Cortex of kidney (tissue), 1 donor: Measurements from ENCODE around the gene PCDHAC1.
"Not testable (repeated sequence)": the region's sequence is repeated elsewhere in the genome, so short reads cannot be mapped to it uniquely, and the experiment has no call there.

ENCODE experiments used
- DNase-seq: peaks from one replicate; lab custom pipeline; 2025; lab: John Stamatoyannopoulos, UW

Gene PCDHAC1, protein sequence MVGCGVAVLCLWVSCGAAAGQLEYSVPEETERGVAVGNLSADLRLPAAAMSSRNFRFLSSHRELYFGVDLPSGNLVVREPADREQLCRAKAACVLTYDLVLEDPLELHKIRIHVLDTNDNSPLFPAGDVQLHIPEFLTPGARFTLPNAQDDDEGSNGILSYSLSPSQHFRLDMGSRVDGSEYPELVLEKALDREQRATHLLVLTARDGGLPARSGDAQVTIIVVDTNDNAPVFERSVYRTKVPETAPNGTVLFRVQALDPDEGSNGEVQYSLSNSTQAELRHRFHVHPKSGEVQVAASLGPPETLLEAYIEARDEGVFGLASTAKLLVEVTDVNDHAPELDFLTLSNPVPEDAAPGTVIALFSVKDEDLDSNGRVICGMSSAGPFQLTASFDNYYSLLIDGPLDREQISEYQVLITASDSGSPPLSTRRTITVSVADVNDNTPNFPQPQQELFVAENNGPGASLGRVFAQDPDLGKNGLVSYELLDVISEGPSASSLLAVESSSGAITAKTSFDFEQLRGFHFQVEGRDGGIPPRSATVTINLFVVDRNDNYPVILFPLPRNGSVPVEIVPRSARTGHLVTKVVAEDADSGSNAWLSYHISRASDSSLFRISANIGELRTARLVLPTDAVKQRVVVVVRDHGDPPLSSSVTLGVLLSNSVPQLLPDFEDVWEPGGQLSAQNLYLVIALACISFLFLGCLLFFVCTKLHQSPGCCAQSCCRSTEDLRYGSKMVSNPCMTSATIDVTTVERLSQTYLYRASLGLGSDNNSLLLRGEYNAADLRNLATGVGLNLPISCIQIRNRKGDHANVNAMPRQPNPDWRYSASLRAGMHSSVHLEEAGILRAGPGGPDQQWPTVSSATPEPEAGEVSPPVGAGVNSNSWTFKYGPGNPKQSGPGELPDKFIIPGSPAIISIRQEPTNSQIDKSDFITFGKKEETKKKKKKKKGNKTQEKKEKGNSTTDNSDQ

DNA sequence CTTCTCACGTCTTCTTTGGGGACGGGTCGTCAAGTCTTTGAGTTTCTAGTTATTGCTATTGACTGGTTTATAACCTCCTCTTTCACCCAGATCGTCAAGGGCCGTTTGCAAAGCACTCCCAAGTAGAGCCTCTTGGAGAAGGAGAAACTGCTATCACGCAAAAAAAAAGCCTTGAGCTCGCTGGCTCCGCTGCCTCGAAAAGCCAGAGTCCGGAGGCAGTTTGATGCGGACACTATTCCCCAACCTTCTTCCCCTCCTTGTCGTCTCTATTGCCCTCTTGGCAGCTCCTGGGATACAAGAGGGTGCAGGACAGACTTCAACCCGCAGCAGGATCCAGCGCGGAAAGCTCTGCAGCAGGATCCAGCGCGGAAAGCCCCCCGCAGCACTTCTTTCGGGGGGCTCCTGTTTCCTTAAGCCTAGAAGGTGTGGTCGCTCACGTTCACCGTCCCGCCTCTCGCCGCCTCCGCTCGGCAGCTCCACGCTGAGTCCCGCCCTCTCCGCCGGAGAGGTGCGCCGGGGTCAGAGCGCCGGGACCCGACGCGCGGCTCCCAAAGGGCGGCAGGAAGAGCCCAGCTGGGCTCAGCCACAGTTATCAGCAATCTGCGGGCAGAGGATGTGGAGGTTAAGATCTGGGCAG, at the start of gene PCDHAC1:
TSS of gene PCDHAC1 (plus strand) at position 494 of the 637 bp plus-strand sequence. CDS start 594 bp downstream, outside the sequence.
- DNase-seq: no peak

DNA sequence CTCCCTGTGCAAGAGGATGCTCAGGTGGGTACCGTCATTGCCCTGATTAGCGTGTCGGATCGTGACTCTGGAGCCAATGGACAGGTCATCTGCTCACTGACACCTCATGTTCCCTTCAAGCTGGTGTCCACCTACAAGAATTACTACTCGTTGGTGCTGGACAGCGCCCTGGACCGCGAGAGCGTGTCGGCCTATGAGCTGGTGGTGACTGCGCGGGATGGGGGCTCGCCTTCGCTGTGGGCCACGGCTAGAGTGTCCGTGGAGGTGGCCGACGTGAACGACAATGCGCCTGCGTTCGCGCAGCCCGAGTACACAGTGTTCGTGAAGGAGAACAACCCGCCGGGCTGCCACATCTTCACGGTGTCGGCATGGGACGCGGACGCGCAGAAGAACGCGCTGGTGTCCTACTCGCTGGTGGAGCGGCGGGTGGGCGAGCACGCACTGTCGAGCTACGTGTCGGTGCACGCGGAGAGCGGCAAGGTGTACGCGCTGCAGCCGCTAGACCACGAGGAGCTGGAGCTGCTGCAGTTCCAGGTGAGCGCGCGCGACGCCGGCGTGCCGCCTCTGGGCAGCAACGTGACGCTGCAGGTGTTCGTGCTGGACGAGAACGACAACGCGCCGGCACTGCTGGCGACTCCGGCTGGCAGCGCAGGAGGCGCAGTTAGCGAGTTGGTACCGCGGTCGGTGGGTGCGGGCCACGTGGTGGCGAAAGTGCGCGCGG, 49.4 kb upstream of the PCDHAC1 start:
- DNase-seq: not testable (repeated sequence)

DNA sequence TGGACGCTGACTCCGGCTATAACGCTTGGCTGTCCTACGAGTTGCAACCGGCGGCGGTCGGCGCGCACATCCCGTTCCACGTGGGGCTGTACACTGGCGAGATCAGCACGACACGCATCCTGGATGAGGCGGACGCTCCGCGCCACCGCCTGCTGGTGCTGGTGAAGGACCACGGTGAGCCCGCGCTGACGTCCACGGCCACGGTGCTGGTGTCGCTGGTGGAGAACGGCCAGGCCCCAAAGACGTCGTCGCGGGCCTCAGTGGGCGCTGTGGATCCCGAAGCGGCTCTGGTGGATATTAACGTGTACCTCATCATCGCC, 48.9 kb upstream of the PCDHAC1 start:
- DNase-seq: no peak

DNA sequence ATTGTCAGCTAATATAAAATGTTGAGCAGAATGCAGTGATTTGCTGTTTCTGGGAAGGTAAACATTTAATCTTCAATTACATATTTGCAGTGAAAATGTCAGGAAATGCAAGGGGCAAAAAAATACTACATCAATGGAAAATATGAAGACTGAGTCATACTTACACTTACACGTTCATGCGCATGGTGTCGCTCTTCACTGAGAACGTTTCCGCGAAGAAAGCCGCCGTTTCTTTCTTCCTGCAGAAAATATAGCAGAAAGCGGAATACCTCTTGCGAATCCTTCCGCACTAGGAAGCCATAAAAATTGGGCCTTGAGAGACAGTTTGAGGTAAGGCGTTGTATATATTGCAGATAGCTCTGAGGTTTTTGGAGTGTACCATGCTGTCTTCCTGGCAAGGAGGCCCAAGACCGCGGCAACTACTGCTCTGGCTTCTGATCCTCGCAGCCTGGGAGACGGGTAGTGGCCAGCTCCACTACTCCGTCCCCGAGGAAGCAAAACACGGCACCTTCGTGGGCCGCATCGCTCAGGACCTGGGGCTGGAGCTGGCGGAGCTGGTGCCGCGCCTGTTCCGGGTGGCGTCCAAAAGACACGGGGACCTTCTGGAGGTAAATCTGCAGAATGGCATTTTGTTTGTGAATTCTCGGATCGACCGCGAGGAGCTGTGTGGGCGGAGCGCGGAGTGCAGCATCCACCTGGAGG, 44.1 kb upstream of the PCDHAC1 start, which contains the start of gene PCDHA13:
TSS of gene PCDHA13 (plus strand) at position 236 of the 702 bp plus-strand sequence. CDS start at position 381, 145 bp downstream.
- DNase-seq: no peak

DNA sequence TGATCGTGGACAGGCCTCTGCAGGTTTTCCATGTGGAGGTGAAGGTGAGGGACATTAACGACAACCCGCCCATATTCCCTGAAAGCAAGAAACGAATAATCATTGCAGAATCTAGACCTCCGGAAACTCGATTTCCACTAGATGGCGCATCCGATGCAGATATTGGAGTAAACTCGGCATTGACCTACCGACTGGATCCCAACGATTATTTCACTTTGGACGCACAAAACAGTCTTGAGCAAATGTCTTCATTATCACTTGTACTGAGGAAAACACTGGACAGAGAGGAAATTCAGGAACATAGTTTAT, 43.6 kb upstream of the PCDHAC1 start:
- DNase-seq: no peak

DNA sequence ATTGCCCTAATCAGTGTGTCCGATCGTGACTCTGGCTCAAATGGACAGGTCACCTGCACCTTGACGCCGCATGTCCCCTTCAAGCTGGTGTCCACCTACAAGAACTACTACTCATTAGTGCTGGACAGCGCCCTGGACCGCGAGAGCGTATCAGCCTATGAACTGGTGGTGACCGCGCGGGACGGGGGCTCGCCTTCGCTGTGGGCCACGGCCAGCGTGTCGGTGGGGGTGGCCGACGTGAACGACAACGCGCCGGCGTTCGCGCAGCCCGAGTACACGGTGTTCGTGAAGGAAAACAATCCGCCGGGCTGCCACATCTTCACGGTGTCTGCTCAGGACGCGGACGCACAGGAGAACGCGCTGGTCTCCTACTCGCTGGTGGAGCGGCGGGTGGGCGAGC, 42.7 kb upstream of the PCDHAC1 start:
- no peak for DNase-seq

DNA sequence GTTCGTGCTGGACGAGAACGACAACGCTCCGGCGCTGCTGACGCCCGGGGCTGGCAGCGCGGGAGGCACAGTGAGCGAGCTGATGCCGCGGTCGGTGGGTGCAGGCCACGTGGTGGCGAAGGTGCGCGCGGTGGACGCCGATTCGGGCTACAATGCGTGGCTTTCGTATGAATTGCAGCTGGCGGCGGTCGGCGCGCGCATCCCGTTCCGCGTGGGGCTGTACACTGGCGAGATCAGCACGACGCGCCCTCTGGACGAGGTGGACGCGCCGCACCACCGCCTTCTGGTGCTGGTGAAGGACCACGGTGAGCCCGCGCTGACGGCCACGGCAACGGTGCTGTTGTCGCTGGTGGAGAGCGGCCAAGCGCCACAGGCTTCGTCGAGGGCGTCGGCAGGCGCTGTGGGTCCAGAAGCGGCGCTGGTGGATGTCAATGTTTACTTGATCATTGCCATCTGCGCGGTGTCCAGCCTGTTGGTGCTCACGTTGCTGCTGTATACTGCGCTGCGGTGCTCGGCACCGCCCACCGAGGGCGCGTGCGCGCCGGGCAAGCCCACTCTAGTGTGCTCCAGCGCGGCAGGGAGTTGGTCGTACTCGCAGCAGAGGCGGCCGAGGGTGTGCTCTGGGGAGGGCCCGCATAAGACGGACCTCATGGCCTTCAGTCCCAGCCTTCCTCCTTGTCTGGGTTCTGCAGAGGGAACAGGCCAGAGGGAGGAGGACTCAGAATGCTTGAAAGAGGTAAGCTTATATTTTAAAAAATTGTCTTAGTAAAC, 42.0 kb upstream of the PCDHAC1 start:
- DNase-seq: no peak

DNA sequence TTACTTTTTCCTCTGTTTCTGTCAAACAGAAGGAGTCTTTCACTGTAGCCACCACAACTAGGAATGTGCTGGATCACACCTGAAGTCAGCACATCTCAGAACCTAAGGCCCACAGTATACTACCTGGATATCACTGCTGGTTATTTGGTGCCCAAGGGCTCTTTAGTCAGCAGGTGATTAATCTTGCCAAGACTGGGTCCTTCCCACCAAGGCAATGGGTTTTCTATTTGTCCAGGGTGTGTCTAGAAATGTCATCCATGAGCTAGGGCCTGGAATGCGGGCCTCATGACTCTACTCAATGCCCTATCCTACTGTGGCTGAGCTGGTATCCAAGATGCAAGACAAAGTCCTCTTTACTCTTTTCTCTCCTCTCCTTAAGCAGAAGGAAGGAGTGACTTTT, 9.8 kb upstream of the PCDHAC1 start:
- DNase-seq: no peak

DNA sequence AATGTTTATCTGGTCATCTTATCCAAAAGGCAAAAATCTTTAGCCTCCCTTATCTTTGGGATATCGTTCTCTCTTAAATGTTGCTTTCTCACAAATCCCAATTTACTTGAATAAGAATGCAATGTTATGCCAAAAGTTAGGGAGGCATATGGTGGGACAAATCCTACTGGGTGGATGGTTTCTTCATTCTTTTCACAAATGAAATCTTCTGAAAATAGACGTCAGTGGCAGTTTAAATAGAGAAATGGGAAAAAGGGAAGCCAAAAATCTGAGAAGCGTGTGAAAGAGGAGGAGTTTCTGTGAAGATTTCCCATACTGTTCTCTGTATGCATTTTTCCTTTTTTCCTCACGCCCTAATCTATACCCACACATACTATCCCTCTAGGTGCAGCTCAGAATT, 2.5 kb upstream of the PCDHAC1 start:
- DNase-seq: no peak

DNA sequence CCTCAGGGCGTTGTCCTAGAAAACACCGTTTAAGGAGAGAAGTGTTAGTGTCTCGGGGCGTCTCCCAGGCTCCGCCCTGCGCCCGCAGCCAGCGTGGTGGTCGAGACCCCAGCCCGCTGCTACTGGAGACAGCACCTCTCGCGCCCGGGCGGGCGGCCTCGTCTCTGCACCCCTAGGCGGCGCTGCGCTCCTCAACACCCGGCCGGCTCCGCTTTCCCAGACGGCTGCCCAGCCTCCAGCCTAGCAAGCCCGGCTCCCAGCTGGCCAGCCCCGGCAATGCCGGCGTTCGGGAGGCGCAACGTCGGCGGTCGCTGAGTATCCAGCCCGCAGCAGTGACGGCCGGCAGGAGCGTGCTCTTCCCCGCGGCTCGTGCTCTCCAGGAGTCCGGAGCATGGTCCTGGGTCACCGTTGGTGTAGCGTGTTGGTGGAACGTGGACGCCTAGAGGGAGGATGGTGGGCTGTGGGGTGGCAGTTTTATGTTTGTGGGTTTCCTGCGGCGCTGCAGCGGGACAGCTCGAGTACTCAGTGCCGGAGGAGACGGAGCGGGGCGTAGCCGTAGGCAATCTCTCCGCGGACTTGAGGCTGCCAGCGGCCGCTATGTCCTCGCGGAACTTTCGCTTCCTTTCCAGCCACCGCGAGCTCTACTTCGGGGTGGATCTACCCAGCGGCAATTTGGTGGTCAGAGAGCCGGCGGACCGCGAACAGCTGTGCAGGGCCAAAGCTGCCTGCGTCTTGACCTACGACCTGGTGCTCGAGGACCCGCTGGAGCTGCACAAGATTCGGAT, 536 bp downstream of the PCDHAC1 start:
- no peak for DNase-seq

DNA sequence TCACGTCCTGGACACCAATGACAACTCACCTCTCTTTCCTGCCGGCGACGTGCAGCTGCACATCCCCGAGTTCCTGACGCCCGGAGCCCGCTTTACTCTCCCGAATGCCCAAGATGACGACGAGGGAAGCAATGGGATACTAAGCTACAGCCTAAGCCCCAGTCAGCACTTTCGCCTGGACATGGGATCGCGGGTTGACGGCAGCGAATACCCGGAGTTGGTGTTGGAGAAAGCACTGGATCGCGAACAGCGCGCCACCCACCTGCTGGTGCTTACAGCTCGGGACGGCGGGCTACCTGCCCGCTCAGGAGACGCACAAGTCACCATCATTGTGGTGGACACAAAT, 1.1 kb downstream of the PCDHAC1 start:
- no peak for DNase-seq

DNA sequence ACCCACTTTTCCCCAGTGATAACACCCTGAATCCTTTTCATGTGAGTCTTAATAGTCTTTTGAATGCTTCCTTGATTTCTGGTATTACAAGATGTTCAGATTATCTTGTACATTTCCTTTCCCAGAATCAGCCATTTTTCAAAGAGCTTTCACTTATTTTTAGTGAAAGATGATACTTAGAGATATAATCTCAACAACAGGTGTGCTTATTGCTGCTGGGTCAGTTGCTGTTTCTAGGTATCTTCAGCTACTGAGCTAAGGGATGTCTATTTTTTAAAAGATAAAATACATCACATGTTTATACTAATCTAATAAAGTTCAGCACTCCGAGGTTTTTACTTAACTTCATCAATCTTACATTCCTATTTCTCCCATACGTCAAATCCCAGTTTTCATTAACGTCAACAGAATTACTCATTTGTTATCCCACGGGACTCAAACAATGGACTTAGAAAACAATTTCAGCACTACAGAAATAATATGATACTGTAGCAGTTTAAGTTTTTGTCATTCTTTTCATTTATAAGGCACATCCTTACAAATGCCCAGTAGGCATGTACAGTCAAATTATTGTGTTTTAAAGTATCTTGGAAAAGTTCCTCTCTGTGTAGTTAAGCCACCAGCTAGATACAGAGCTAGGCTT, 9.0 kb downstream of the PCDHAC1 start:
- no peak for DNase-seq

DNA sequence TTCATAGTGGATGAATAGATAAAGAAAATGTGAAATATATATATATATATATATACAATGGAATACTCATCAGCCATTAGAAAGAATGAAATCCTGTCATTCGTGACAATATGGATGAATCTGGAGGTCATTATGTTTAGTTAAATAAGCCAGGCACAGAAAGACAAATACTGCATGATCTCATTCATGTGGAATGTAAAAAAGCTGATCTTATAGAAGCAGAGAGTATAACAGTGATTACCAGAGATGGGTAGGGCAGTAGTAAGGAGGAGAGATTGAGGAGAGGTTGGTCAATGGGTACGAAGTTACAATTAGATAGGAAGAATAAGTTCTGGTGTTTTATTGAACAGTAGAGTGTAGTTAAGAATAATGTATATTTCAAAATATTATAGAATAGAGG, 20.5 kb downstream of the PCDHAC1 start:
- DNase-seq: no peak

DNA sequence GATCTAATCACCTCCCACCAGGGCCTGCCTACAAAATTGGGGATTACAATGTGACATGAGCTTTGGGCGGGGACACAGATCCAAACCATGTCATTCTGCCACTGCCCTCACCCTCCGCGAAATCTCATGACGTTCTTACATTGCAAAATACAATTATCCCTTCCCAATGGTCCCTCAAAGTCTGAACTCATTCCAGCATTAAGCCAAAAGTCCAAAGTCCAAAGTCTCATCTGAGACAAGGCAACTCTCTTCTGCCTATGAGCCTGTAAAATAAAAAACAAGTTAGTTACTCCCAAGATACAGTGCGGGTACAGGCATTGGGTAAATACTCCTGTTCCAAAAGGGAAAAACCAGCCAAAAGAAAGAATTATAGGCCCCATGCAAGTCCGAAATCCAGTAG, 25.5 kb downstream of the PCDHAC1 start:
- no peak for DNase-seq

DNA sequence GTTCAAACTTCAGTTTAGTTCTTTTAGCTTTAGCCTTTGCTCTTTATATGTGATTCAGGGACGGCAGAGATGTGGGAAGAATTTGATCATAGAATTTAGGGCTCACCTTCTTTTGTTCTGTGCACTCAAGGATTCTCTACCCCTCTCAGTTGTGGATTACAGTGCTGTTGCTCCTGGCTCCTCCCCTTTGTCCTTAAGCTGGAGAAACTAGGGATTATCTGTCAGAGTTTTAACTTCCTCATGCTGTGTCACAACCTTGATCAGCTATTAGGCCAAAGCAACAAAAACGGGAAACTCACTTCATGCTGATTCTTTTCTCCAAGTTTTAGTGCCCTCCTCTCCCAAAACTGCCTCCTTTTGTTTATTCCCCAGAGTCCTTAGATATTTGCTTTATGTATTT, 27.1 kb downstream of the PCDHAC1 start:
- DNase-seq: no peak

DNA sequence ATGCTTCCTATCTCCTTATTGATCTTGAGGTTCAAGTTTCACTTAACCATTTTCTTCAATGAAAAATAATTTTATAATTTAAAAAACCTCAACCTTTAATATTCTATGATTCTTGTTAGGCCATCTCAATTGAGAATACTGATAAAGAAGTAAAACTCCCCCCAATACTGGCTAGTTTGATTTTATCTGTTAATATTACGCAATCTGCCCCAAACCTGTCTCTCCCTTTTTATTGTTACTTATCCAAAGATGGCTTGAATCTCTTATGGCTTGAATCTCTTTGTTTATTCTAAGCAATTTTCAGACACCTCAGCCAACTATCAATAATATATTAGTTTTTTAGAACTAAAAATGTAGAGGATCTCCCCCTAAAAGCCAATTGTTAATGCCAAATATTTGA, 36.1 kb downstream of the PCDHAC1 start:
- DNase-seq: no peak

DNA sequence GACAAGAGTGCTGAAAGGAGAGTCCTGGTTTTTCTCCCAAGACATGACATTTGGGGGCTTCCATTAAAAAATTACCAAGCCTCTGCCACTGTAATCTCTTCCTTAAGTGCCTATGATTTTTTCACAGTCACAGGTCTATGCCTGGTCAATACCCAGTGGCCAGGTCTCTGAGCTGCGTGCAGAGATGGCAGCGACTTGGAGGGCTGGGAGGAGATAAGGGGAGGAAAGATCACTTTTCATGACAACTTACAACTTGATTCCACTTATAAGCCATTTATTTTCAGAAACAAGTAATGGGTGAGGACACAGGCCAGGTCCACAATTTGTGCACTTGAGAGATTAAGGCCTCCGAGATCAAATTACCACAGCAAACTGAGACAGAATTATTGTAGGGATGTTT, 38.3 kb downstream of the PCDHAC1 start:
- DNase-seq: no peak

DNA sequence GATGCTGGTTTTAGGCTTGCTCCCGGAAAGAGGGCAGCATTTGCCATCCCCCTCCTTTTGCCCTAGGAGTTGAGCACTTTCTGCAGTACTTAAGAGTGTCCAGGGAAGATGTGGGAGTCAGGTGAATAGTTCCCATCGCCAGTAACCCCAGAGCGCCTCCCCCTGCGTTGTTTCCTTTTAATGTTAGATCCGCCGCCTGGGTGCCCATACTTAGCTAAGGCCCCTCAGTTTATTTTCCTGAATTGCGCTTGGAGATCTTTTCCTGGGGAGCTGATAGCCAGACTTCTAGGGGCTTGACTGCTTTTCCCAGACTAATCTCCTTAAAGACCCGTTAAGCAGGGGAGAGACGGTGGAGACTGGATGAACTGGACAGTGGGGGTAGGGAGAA, 39.8 kb downstream of the PCDHAC1 start:
- DNase-seq: no peak
